Raji (cell line): ENCODE results near the gene OCA2.

Experiments
- POLR2A ChIP-seq: IDR thresholded peaks from 2 replicates; pipeline ENCODE4 v1.6.1; 2011; ENCODE audit warnings: low read depth, low read length, control low read depth; ENCODE audit not compliant: insufficient read depth

OCA2 gene

GRCh38 chr15:28098766-28099554 lies at the start of gene OCA2:
TSS of gene OCA2 (minus strand) at chr15:28099315. CDS start at chr15:28081874, 17,441 bp downstream.
- TF ChIP-seq POLR2A: no peak

GRCh38 chr15:28147801-28148200 lies 48.7 kb upstream of the OCA2 start:
- no peak for TF ChIP-seq POLR2A

- TF ChIP-seq POLR2A: no peak
Measured at GRCh38 chr15:28140062-28140461, 40.9 kb upstream of the OCA2 start.

GRCh38 chr15:28133281-28133680 lies 34.2 kb upstream of the OCA2 start:
- no peak for TF ChIP-seq POLR2A

- TF ChIP-seq POLR2A: no peak
Measured at GRCh38 chr15:28132524-28133275, 33.6 kb upstream of the OCA2 start.

GRCh38 chr15:28131946-28132345 lies 32.8 kb upstream of the OCA2 start:
- no peak for TF ChIP-seq POLR2A

GRCh38 chr15:28131400-28131799 lies 32.3 kb upstream of the OCA2 start:
- TF ChIP-seq POLR2A: no peak

- no peak for TF ChIP-seq POLR2A
Measured at GRCh38 chr15:28130651-28131050, 31.5 kb upstream of the OCA2 start.

GRCh38 chr15:28129231-28129848 lies 30.2 kb upstream of the OCA2 start:
- TF ChIP-seq POLR2A: no peak

- no peak for TF ChIP-seq POLR2A
Measured at GRCh38 chr15:28128031-28128430, 28.9 kb upstream of the OCA2 start.

- TF ChIP-seq POLR2A: no peak
Measured at GRCh38 chr15:28127036-28127435, 27.9 kb upstream of the OCA2 start.

- TF ChIP-seq POLR2A: no peak
Measured at GRCh38 chr15:28125673-28126651, 26.8 kb upstream of the OCA2 start.

- no peak for TF ChIP-seq POLR2A
Measured at GRCh38 chr15:28124841-28125240, 25.7 kb upstream of the OCA2 start.

- no peak for TF ChIP-seq POLR2A
Measured at GRCh38 chr15:28123408-28124023, 24.4 kb upstream of the OCA2 start.
